ENCODE results near the gene TBC1D9B.

TBC1D9B gene

DNA sequence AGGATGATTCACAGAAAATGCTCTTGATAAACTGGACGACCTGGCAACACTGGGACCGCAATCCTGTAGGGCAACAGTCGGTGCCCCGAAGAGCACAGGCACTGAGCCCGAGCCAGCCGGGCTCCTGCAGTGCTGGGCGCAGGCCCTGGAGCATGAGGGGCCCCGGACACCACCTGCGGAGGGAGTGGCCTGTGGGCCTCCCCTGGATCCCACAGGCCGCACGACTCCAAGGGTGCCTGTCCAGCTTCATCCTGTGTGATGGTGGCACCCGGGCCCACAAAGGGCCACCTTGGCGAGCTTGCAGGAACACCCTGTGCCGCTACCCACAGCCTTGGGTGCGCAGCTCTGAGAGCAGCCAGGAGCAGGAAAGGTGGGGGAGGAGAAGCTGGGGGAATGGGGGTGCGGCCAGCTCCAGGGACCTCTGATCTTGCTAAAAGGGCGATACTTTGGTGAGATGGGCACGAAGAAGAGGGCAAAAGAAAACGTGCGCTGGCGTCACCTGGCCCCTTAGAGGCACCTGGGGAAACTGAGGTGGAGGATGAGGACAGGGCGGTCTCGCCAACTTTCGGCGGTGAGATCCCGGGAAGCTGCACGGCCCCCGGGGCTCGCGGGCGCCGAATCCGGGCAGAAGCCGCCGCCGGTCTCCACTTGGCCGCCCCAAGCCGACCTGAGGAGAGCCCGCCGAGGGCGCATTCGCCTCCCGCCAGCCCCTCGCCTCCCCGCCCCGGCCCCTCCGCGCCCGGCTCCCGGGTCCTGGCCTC, 722 bp downstream of the TBC1D9B start:
- H4K20me1 ChIP-seq (ENCODE audit: insufficient read depth, low read length, poor library complexity, severe bottlenecking): no peaks in the 10 kb centered on the region
- H3K36me3 ChIP-seq (ENCODE audit: insufficient read depth, low read length): no peaks in the 10 kb centered on the region
- H2AFZ ChIP-seq (ENCODE audit: low read length): peak overlapping the region; percentile 60; the same call in 1 of the 2 replicates

DNA sequence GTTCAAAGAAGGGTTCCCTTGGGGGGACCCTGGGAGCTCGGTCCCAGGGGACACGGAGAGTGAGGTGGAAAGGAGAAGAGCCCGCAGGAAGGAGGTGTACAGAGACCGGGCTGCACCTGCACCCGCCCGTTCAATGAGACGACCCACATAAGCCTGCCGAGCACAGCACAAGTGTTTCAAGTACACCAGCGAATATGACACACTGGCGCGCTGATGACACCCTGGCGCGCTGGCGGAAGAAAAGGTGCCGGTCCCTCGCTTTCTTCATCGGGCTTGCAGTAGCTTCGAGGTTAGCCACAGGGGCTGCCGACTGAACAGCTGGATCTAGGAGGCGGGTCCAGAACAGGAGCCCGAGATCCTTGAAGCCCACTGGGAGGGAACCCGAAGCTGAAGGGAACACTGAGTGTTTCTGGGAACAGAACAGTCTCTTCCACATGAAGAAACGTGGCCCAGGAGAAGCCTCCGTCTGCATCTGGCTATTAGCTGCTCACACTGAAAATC, 1.4 kb downstream of the TBC1D9B start:
- no peaks in the 10 kb centered on the region for H3K9me2 ChIP-seq (replicated peaks; ENCODE audit: low read depth, low read length)
- H3K4me2 ChIP-seq (ENCODE audit: low read depth, low read length, poor library complexity, severe bottlenecking): peak overlapping the region; percentile 81
- H4K20me1 ChIP-seq (ENCODE audit: insufficient read depth, low read length, poor library complexity, severe bottlenecking): no peaks in the 10 kb centered on the region
- H3K4me1 ChIP-seq (ENCODE audit: insufficient read depth, low read length, poor library complexity, severe bottlenecking): peaks cover 11% of the 10 kb centered on the region
- TF ChIP-seq EZH2phosphoT487 (IDR thresholded peaks at IDR 0.05; ENCODE audit: borderline replicate concordance): no peak
- no peak for TF ChIP-seq CTCF (conservative IDR thresholded peaks at IDR 0.05; ENCODE audit: low read length)
- H3K27me3 ChIP-seq (ENCODE audit: insufficient read depth, low read length, poor library complexity, severe bottlenecking): no peaks in the 10 kb centered on the region
- H3K36me3 ChIP-seq (ENCODE audit: insufficient read depth, low read length): no peaks in the 10 kb centered on the region
- H3K9me3 ChIP-seq (ENCODE audit: insufficient read depth, low read depth, low read length): no peaks in the 10 kb centered on the region
- H3K9ac ChIP-seq (ENCODE audit: low read depth, low read length, poor library complexity, severe bottlenecking): peak overlapping the region; percentile 65
- H2AFZ ChIP-seq (ENCODE audit: low read length): no peak overlapping the region
- H3K79me2 ChIP-seq (ENCODE audit: insufficient read depth, low read length): peaks cover 28% of the 10 kb centered on the region
- H3K4me3 ChIP-seq (ENCODE audit: low read length, poor library complexity, severe bottlenecking): peak overlapping the region; percentile 81
- H3F3A ChIP-seq (ENCODE audit: low read depth): no peaks in the 10 kb centered on the region

More for the DNA sequence above, 722 bp downstream of the TBC1D9B start:
- TF ChIP-seq CTCF (conservative IDR thresholded peaks at IDR 0.05; ENCODE audit: low read length) (no peak), EZH2phosphoT487 (IDR thresholded peaks at IDR 0.05; ENCODE audit: borderline replicate concordance) (no peak)
- peaks cover 11% of the 10 kb centered on the region for H3K4me1 ChIP-seq (ENCODE audit: insufficient read depth, low read length, poor library complexity, severe bottlenecking)
- no peaks in the 10 kb centered on the region for H3K9me3 ChIP-seq (ENCODE audit: insufficient read depth, low read depth, low read length)
- no peaks in the 10 kb centered on the region for H3F3A ChIP-seq (ENCODE audit: low read depth)
- no peaks in the 10 kb centered on the region for H3K9me2 ChIP-seq (replicated peaks; ENCODE audit: low read depth, low read length)
- H3K9ac ChIP-seq (ENCODE audit: low read depth, low read length, poor library complexity, severe bottlenecking): peak overlapping the region; percentile 65
- H3K4me2 ChIP-seq (ENCODE audit: low read depth, low read length, poor library complexity, severe bottlenecking): peak overlapping the region; percentile 81
- no peaks in the 10 kb centered on the region for H3K27me3 ChIP-seq (ENCODE audit: insufficient read depth, low read length, poor library complexity, severe bottlenecking)
- H3K4me3 ChIP-seq (ENCODE audit: low read length, poor library complexity, severe bottlenecking): peak overlapping the region; percentile 81
- peaks cover 28% of the 10 kb centered on the region for H3K79me2 ChIP-seq (ENCODE audit: insufficient read depth, low read length)

DNA sequence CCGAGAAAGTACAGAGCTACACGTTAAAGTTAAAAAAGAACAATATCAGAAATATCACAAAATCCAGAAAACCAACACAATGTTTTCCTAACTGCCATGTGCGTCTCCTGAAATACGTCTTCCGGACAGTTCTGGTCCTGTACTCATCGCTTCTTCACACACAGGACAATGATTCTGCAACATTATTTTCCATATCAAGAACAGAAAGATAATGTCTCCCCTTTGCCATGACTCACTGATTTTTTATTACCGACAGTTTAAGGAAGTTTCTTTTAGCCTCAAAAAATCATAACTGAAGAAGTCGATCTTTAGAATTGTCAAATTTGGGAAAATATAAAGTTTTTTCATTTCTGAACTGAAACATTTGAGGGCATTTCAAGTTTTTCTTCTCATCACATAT, 2.5 kb downstream of the TBC1D9B start:
- Histone ChIP-seq H3K9me3 (ENCODE audit: insufficient read depth, low read depth, low read length) (no peaks in the 10 kb centered on the region), H3K4me2 (ENCODE audit: low read depth, low read length, poor library complexity, severe bottlenecking) (peak overlapping the region; percentile 81), H3K9ac (ENCODE audit: low read depth, low read length, poor library complexity, severe bottlenecking) (no peak overlapping the region), H3K4me3 (ENCODE audit: low read length, poor library complexity, severe bottlenecking) (peak overlapping the region; percentile 2), H3K9me2 (replicated peaks; ENCODE audit: low read depth, low read length) (no peaks in the 10 kb centered on the region), H3F3A (ENCODE audit: low read depth) (no peaks in the 10 kb centered on the region), H3K36me3 (ENCODE audit: insufficient read depth, low read length) (no peaks in the 10 kb centered on the region), H3K27me3 (ENCODE audit: insufficient read depth, low read length, poor library complexity, severe bottlenecking) (no peaks in the 10 kb centered on the region), H2AFZ (ENCODE audit: low read length) (no peak overlapping the region), H3K79me2 (ENCODE audit: insufficient read depth, low read length) (peaks cover 28% of the 10 kb centered on the region), H3K4me1 (ENCODE audit: insufficient read depth, low read length, poor library complexity, severe bottlenecking) (peaks cover 11% of the 10 kb centered on the region), H4K20me1 (ENCODE audit: insufficient read depth, low read length, poor library complexity, severe bottlenecking) (no peaks in the 10 kb centered on the region)
- TF ChIP-seq CTCF (conservative IDR thresholded peaks at IDR 0.05; ENCODE audit: low read length) (no peak), EZH2phosphoT487 (IDR thresholded peaks at IDR 0.05; ENCODE audit: borderline replicate concordance) (no peak)

Measured in Loucy (cell line).